Epithelial cell of esophagus (primary cell): ENCODE data around the gene ACBD6.

Experiments used
- DNase-seq: peaks from one replicate; pipeline ENCODE4 v3.0.0; 2010; ENCODE audit warnings: low read depth
- H3K4me3 ChIP-seq: 2 replicates; pipeline ENCODE4 v1.5.1; 2011; ENCODE audit warnings: mild to moderate bottlenecking, low read length, control low read depth
- CTCF ChIP-seq: IDR thresholded peaks from 2 replicates; pipeline ENCODE4 v1.5.1; 2011; ENCODE audit warnings: low read depth, mild to moderate bottlenecking, low read length, control low read depth, inconsistent platforms; ENCODE audit not compliant: insufficient read depth; ENCODE audit errors: missing control alignments

Gene ACBD6

GRCh38 chr1:180525715-180526039 lies 23.3 kb upstream of the ACBD6 start:
- TF ChIP-seq CTCF = no peak
- no peak for DNase-seq
- H3K4me3 ChIP-seq = no peak overlapping the region

GRCh38 chr1:180524915-180525714 lies 22.7 kb upstream of the ACBD6 start:
- no peak for TF ChIP-seq CTCF
- peak; percentile 97 for DNase-seq
- no peak overlapping the region for H3K4me3 ChIP-seq

GRCh38 chr1:180524160-180524914 lies 22.0 kb upstream of the ACBD6 start:
- no peak for TF ChIP-seq CTCF
- DNase-seq = no peak

GRCh38 chr1:180522213-180522515 lies 19.8 kb upstream of the ACBD6 start:
- peak; percentile 94 for DNase-seq
- no peak overlapping the region for H3K4me3 ChIP-seq
- no peak for TF ChIP-seq CTCF

More at GRCh38 chr1:180524160-180524914, 22.0 kb upstream of the ACBD6 start:
- no peak overlapping the region for H3K4me3 ChIP-seq

- no peak overlapping the region for H3K4me3 ChIP-seq
- peak; percentile 89 for DNase-seq
- no peak for TF ChIP-seq CTCF
Observed at GRCh38 chr1:180521474-180522212, 19.3 kb upstream of the ACBD6 start.

- TF ChIP-seq CTCF = no peak
- no peak for DNase-seq
- H3K4me3 ChIP-seq = no peak overlapping the region
Observed at GRCh38 chr1:180519846-180520245, 17.5 kb upstream of the ACBD6 start.
